ENCODE measurements around the gene SEMA5A. TPM values are rescaled to one million over a fixed set of nuclear protein-coding genes. Genes with fewer than 3 reads are reported as not detected.
A peak's percentile ranks its signal among the peaks of the same experiment; 100 is the strongest.

SEMA5A gene
- polyA plus RNA-seq, 1 experiment = 98.4 TPM

- ChIA-PET POLR2A (interaction anchor here (0.5 kb wide), 1 partner anchor 10 kb away, joined by 3 read pairs; no protein-coding TSS in a partner anchor), CTCF (interaction anchor here (1.0 to 3.7 kb wide), 4 partner anchors 8 to 41 kb away, joined by 3 to 14 read pairs (median 4); no protein-coding TSS in a partner anchor)
- Histone ChIP-seq H3K36me3 (ENCODE audit: control insufficient read depth, insufficient read depth, low read length) (peaks cover 10% of the 10 kb centered on the region), H3K4me3 (ENCODE audit: low read depth, low read length) (no peak overlapping the region), H3K27me3 (ENCODE audit: control insufficient read depth, insufficient read depth, low read length) (no peaks in the 10 kb centered on the region)
- TF ChIP-seq CTCF (IDR thresholded peaks at IDR 0.05; ENCODE audit: insufficient read depth, low read depth, low read length) = no peak
- DNase-seq (ENCODE audit: low read depth) = no peak
Observed at GRCh38 chr5:9196403-9197227, 349.3 kb downstream of the SEMA5A start.

DNA sequence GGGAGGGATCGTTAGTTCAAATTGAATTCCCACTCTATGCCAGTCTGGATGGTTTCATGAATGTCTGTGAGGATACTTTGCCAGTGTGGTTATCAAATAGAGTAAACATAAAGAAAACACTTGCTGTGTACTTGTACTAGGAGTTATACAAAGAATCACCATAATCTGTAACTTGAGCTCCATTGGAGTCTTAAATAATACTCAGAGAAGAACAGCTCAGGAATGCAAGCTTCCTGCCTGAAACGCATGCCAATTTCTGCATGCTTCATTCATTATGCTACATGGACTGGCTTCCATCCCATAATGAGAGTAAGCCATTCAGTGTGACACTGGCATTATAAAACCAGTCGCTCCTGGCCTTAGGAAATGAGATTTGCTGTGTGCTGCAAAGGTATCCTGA, 351.4 kb downstream of the SEMA5A start:
- no peak for TF ChIP-seq CTCF (IDR thresholded peaks at IDR 0.05; ENCODE audit: insufficient read depth, low read depth, low read length)
- CTCF ChIA-PET = interaction anchor here (1.0 to 1.5 kb wide), 2 partner anchors 40 to 310 kb away, joined by 3 read pairs; no protein-coding TSS in a partner anchor
- POLR2A ChIA-PET = no interaction called here
- peak; percentile 54 for DNase-seq (ENCODE audit: low read depth)
- Histone ChIP-seq H3K36me3 (ENCODE audit: control insufficient read depth, insufficient read depth, low read length) (peaks cover 10% of the 10 kb centered on the region), H3K27me3 (ENCODE audit: control insufficient read depth, insufficient read depth, low read length) (no peaks in the 10 kb centered on the region), H3K4me3 (ENCODE audit: low read depth, low read length) (no peak overlapping the region)

DNA sequence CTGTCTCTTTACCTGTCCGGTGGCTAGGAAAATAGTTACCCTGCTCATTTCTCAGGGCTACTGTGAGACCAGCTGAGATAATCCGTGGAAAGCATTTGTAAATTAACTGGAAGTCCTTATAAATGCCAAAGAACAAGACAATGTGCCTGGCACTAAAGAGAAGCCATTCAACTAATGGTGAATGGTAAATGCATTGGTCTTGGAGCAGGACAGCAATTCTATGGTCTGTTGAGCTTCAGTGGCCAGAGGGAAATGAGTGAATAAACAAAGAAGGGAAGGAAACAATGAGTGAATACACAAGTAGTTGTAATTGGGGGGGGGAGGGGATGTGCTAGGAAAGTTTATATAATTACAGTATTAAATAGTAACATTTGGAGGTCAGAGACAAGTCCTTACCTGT, 353.6 kb downstream of the SEMA5A start:
- no peaks in the 10 kb centered on the region for H3K27me3 ChIP-seq (ENCODE audit: control insufficient read depth, insufficient read depth, low read length)
- ChIA-PET CTCF (no interaction called here), POLR2A (no interaction called here)
- no peak for TF ChIP-seq CTCF (IDR thresholded peaks at IDR 0.05; ENCODE audit: insufficient read depth, low read depth, low read length)
- peaks cover 13% of the 10 kb centered on the region for H3K36me3 ChIP-seq (ENCODE audit: control insufficient read depth, insufficient read depth, low read length)
- no peak for DNase-seq (ENCODE audit: low read depth)
- H3K4me3 ChIP-seq (ENCODE audit: low read depth, low read length) = no peak overlapping the region

GRCh38 chr5:9189681-9190080, 356.2 kb downstream of the SEMA5A start:
- TF ChIP-seq CTCF (IDR thresholded peaks at IDR 0.05; ENCODE audit: insufficient read depth, low read depth, low read length) = no peak
- Histone ChIP-seq H3K27me3 (ENCODE audit: control insufficient read depth, insufficient read depth, low read length) (no peaks in the 10 kb centered on the region), H3K4me3 (ENCODE audit: low read depth, low read length) (no peak overlapping the region), H3K36me3 (ENCODE audit: control insufficient read depth, insufficient read depth, low read length) (peaks cover 7% of the 10 kb centered on the region)
- ChIA-PET CTCF (no interaction called here), POLR2A (no interaction called here)
- no peak for DNase-seq (ENCODE audit: low read depth)

- ChIA-PET POLR2A (no interaction called here), CTCF (no interaction called here)
- Histone ChIP-seq H3K27me3 (ENCODE audit: control insufficient read depth, insufficient read depth, low read length) (no peaks in the 10 kb centered on the region), H3K4me3 (ENCODE audit: low read depth, low read length) (no peak overlapping the region), H3K36me3 (ENCODE audit: control insufficient read depth, insufficient read depth, low read length) (peaks cover 7% of the 10 kb centered on the region)
- TF ChIP-seq CTCF (IDR thresholded peaks at IDR 0.05; ENCODE audit: insufficient read depth, low read depth, low read length) = no peak
- no peak for DNase-seq (ENCODE audit: low read depth)
Observed at GRCh38 chr5:9188956-9189355, 356.9 kb downstream of the SEMA5A start.

Data from BJ (cell line).